ENCODE results near the gene SPDYA. TPM values are rescaled to one million over a fixed set of nuclear protein-coding genes. Genes with fewer than 3 reads are reported as not detected.

The SPDYA gene
- total RNA-seq, 1 experiment from 2014 or later = 1.2 TPM

DNA sequence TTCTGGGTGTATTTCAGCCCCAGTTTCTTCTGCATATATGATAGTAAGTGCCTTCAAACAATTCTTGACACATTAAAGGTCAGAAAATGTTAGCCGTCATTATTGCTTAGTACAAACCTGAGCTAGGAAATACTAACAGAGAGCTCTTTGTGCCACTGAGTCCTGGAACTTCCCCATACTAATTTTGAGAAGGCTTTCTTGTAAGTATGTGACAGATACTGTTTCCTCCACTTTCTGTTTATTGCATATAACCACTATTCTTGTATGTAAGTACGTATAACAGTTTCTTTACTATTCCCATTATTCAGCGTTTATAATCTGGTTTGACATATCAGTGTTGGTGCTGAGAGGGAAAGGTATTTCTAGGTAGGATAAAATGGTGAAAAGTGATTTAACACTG lies 49.2 kb upstream of the SPDYA start:
- Histone ChIP-seq H3K9me3 (ENCODE audit: control insufficient read depth in 1 of 2, insufficient read depth in 1 of 2, low read depth in 1 of 2, low read length in 2 of 2) (no peaks in the 10 kb centered on the region), H3K79me2 (ENCODE audit: insufficient read depth, low read length) (peaks cover 98% of the 10 kb centered on the region), H3K9me2 (ENCODE audit: insufficient read depth) (no peaks in the 10 kb centered on the region), H3K36me3 (ENCODE audit: control insufficient read depth in 1 of 2, insufficient read depth in 2 of 2, low read length in 2 of 2) (peaks cover 0 to 7% of the 10 kb centered on the region in 2 experiments; a peak in 1 of 4 replicates), H3K4me1 (ENCODE audit: control insufficient read depth in 1 of 2, insufficient read depth in 2 of 2, low read length in 2 of 2) (no peaks in the 10 kb centered on the region), H3K4me2 (ENCODE audit: low read length) (no peak overlapping the region), H3K4me3 (replicated peaks in 1 of 2; ENCODE audit: low read depth in 1 of 2, low read length in 2 of 2) (no peak overlapping the region), H3K9ac (ENCODE audit: low read length) (no peak overlapping the region), H3K27me3 (ENCODE audit: insufficient read depth, low read length) (no peaks in the 10 kb centered on the region), H4K20me1 (ENCODE audit: insufficient read depth) (peaks cover 42% of the 10 kb centered on the region), H3K27ac (ENCODE audit: low read depth, low read length) (no peak overlapping the region), H2AFZ (ENCODE audit: low read depth, low read length, poor library complexity, severe bottlenecking) (no peak overlapping the region)
- BruUV-seq (replicated peaks) = no TSS peak
- DNase-seq (ENCODE audit: low read depth, low spot score) (no peak), ATAC-seq (no peak)
- ChIA-PET CTCF (no interaction called here), RAD21 (ENCODE audit: low non-redundant PET in 1 of 2, low total read pairs in 2 of 2, uncharacterized antibody in 2 of 2, unreplicated experiment in 2 of 2) (interaction anchor here in 1 of 2 experiments (0.6 kb wide), 1 partner anchor 80 kb away, joined by 3 read pairs; no protein-coding TSS in a partner anchor), POLR2A (no interaction called here)
- TF ChIP-seq CEBPB (IDR thresholded peaks at IDR 0.05; ENCODE audit: low read depth) (no peak), ZNF274 (IDR thresholded peaks at IDR 0.05; ENCODE audit: low read depth, low read length) (no peak), RAD21 (IDR thresholded peaks at IDR 0.05; ENCODE audit: low read depth) (no peak)
- intact Hi-C loops (cut with micrococcal nuclease) = no loop called here

DNA sequence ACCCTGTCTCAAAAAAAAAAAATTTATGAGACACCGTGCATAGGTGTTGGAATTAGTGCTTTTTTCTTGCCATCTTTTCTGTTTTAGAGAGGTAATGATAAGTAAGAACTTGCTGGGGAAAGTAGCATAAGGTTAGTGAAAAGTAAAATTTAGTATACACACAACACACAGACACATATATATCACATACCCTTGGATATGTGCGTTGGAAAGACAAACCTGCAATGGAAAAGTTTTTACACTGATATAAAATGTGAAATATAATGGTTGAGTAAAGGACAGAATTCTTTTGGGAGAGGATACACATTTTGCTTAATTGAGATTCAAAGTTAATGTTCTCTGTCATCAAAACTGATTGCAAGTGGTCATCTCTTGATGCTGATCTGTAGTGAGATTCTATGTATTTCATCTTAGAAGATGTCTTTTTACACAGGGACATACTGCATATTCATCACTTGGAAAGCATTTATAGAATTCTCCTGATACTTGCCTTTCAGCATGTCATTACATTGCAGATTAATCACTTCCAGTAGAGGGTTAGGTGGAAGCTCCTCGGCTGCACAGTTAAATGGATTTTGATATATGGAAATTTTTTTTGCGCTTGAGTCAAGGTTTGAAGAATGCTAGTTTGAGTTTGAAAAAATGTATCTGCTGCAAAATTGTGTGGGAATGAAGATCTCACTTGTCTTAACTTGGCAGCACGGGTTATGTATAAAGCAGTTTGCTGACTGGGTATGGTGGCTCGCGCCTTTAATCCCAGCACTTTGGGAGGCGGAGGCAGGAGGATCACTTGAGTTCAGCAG lies 45.5 kb upstream of the SPDYA start:
- H3K36me3 ChIP-seq (ENCODE audit: control insufficient read depth in 1 of 2, insufficient read depth in 2 of 2, low read length in 2 of 2) = 0 out of 4 replicates have a peak, but pooled peaks cover 0 to 3% of the 10 kb centered on the region in 2 experiments

More for the DNA sequence above, 45.5 kb upstream of the SPDYA start:
- DNase-seq (ENCODE audit: low read depth, low spot score) (no peak), ATAC-seq (no peak)
- ChIA-PET CTCF (no interaction called here), POLR2A (no interaction called here), RAD21 (ENCODE audit: low non-redundant PET in 1 of 2, low total read pairs in 2 of 2, uncharacterized antibody in 2 of 2, unreplicated experiment in 2 of 2) (no interaction called here)
- Histone ChIP-seq H2AFZ (ENCODE audit: low read depth, low read length, poor library complexity, severe bottlenecking) (no peak overlapping the region), H3K4me2 (ENCODE audit: low read length) (no peak overlapping the region), H3K27me3 (ENCODE audit: insufficient read depth, low read length) (no peaks in the 10 kb centered on the region), H3K9me2 (ENCODE audit: insufficient read depth) (no peaks in the 10 kb centered on the region), H3K9me3 (ENCODE audit: control insufficient read depth in 1 of 2, insufficient read depth in 1 of 2, low read depth in 1 of 2, low read length in 2 of 2) (no peaks in the 10 kb centered on the region), H3K27ac (ENCODE audit: low read depth, low read length) (no peak overlapping the region), H3K79me2 (ENCODE audit: insufficient read depth, low read length) (peaks cover 100% of the 10 kb centered on the region), H3K9ac (ENCODE audit: low read length) (no peak overlapping the region), H4K20me1 (ENCODE audit: insufficient read depth) (peaks cover 30% of the 10 kb centered on the region), H3K4me1 (ENCODE audit: control insufficient read depth in 1 of 2, insufficient read depth in 2 of 2, low read length in 2 of 2) (no peaks in the 10 kb centered on the region), H3K4me3 (replicated peaks in 1 of 2; ENCODE audit: low read depth in 1 of 2, low read length in 2 of 2) (no peak overlapping the region)
- intact Hi-C loops (cut with micrococcal nuclease) = no loop called here
- TF ChIP-seq POLR2A (IDR thresholded peaks at IDR 0.05; ENCODE audit: borderline replicate concordance, extremely low read depth, insufficient read depth, insufficient read length) (no peak), CEBPB (IDR thresholded peaks at IDR 0.05; ENCODE audit: low read depth) (no peak), JUND (IDR thresholded peaks at IDR 0.05) (no peak), EZH2phosphoT487 (IDR thresholded peaks at IDR 0.05; ENCODE audit: borderline replicate concordance) (no peak), FOSL1 (IDR thresholded peaks at IDR 0.05; ENCODE audit: low read depth) (no peak), RAD21 (IDR thresholded peaks at IDR 0.05; ENCODE audit: low read depth) (no peak), ZNF274 (IDR thresholded peaks at IDR 0.05; ENCODE audit: low read depth, low read length) (no peak), YY1 (IDR thresholded peaks at IDR 0.05; ENCODE audit: extremely low read depth, insufficient replicate concordance, low read depth, low read length) (no peak)
- TF ChIP-seq, protein P1, sequence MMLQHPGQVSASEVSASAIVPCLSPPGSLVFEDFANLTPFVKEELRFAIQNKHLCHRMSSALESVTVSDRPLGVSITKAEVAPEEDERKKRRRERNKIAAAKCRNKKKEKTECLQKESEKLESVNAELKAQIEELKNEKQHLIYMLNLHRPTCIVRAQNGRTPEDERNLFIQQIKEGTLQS (IDR thresholded peaks at IDR 0.05) = no peak
- BruUV-seq (replicated peaks) = no TSS peak
